Uterus (tissue), 4 donors: ENCODE results near the gene COL8A1. TPM values are rescaled to one million over a fixed set of nuclear protein-coding genes. Genes with fewer than 3 reads are reported as not detected.

Experiments used
- DNase-seq, 2 donors: peaks; one replicate each; pipeline ENCODE4 v3.0.0-alpha.2; 2019 to 2020
- H3K27ac ChIP-seq, 2 donors: fragments of 200-600 bp; sonication (generic); 1 replicate in 1 of 2; 2 replicates in 1 of 2; pipeline ENCODE4 v1.5.1; 2016 to 2018
- H3K27me3 ChIP-seq, 2 donors: fragments of 200-600 bp; sonication (generic); one replicate each; pipeline ENCODE4 v1.5.1; 2018 to 2019; ENCODE audit warnings: control low read depth in 1 of 2
- H3K36me3 ChIP-seq, 2 donors: fragments of 200-600 bp; sonication (generic); one replicate each; pipeline ENCODE4 v1.5.1; 2019; ENCODE audit warnings: control low read depth in 1 of 2
- H3K4me1 ChIP-seq, 2 donors: fragments of 200-600 bp; sonication (generic); one replicate each; pipeline ENCODE4 v1.5.1; 2018 to 2019; ENCODE audit warnings: control low read depth in 1 of 2
- H3K4me3 ChIP-seq, 2 donors: fragments of 200-600 bp; sonication (generic); 1 replicate in 1 of 2; 2 replicates in 1 of 2; pipeline ENCODE4 v1.5.1; 2018 to 2019; ENCODE audit warnings: mild to moderate bottlenecking in 1 of 2
- H3K9me3 ChIP-seq, 2 donors: fragments of 200-600 bp; sonication (generic); one replicate each; pipeline ENCODE4 v1.5.1; 2019; ENCODE audit warnings: control low read depth in 1 of 2
- POLR2A ChIP-seq, 2 donors: fragments of 450-650 bp; IDR thresholded peaks; one replicate each; pipeline ENCODE4 v1.6.1; 2016; ENCODE audit warnings: antibody characterized with exemption in 2 of 2, mild to moderate bottlenecking in 1 of 2, moderate library complexity in 1 of 2
- intact Hi-C: fragments of 100-400 bp; cut with DNase I; formaldehyde crosslinking; loops from one replicate; pipeline ENCODE4 v1.15.1; 2023; ENCODE audit warnings: low total_unique reads
- total RNA-seq, 4 donors: library from RNA; depleted of rRNA in 3 of 4; stranded (reverse); fragments of >200 nt in 3 of 4; gene quantifications; one replicate each; pipeline versions ENCODE4 v1.1.0 to v1.2.4, GENCODE V29; 2014 to 2023
- TF ChIP-seq, protein P1 (sequence below), 4 experiments: fragments of 200-600 bp in 2 of 4; fragments of 450-650 bp in 2 of 4; sonication (generic) in 2 of 4; IDR thresholded peaks; one replicate each; pipeline ENCODE4 v1.5.1; 2016 to 2019; ENCODE audit warnings: antibody characterized with exemption in 4 of 4, mild to moderate bottlenecking in 2 of 4, moderate library complexity in 1 of 4
- donor health status: DM: yes; HTN: yes; CAD: no.

COL8A1 gene
- total RNA-seq, 4 donors from 2014 or later = 2.6 to 30.9 (median 18.0) TPM

DNA sequence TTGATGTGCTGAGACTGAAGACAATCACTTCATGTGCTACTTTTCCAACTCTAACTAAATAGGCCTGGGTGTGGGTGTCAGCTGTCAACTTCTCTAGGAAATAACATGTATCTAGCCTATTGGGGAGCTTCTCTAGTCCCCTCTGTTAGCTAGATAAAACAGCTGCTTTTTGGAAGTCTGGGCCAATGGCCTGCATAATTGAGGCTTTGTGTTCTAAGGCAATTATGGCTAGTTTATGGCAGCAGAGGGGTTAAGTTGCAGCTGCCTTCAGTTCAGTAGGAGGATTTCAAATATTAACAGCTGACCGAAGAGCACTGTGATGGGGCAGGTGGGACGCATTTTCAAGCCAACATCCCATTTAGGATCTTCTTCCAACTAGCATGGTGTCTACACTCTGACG, 6.4 kb downstream of the COL8A1 start:
- Histone ChIP-seq H3K27me3 (no peaks in the 10 kb centered on the region), H3K36me3 (no peaks in the 10 kb centered on the region), H3K27ac (peak overlapping the region in 1 of 2 donors; percentile 62), H3K4me3 (no peak overlapping the region), H3K4me1 (no peaks in the 10 kb centered on the region), H3K9me3 (no peaks in the 10 kb centered on the region)
- intact Hi-C loops = no loop called here
- TF ChIP-seq, protein P1, sequence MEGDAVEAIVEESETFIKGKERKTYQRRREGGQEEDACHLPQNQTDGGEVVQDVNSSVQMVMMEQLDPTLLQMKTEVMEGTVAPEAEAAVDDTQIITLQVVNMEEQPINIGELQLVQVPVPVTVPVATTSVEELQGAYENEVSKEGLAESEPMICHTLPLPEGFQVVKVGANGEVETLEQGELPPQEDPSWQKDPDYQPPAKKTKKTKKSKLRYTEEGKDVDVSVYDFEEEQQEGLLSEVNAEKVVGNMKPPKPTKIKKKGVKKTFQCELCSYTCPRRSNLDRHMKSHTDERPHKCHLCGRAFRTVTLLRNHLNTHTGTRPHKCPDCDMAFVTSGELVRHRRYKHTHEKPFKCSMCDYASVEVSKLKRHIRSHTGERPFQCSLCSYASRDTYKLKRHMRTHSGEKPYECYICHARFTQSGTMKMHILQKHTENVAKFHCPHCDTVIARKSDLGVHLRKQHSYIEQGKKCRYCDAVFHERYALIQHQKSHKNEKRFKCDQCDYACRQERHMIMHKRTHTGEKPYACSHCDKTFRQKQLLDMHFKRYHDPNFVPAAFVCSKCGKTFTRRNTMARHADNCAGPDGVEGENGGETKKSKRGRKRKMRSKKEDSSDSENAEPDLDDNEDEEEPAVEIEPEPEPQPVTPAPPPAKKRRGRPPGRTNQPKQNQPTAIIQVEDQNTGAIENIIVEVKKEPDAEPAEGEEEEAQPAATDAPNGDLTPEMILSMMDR (IDR thresholded peaks at IDR 0.05) = no peak
- TF ChIP-seq POLR2A (IDR thresholded peaks at IDR 0.05) = no peak
- no peak for DNase-seq

DNA sequence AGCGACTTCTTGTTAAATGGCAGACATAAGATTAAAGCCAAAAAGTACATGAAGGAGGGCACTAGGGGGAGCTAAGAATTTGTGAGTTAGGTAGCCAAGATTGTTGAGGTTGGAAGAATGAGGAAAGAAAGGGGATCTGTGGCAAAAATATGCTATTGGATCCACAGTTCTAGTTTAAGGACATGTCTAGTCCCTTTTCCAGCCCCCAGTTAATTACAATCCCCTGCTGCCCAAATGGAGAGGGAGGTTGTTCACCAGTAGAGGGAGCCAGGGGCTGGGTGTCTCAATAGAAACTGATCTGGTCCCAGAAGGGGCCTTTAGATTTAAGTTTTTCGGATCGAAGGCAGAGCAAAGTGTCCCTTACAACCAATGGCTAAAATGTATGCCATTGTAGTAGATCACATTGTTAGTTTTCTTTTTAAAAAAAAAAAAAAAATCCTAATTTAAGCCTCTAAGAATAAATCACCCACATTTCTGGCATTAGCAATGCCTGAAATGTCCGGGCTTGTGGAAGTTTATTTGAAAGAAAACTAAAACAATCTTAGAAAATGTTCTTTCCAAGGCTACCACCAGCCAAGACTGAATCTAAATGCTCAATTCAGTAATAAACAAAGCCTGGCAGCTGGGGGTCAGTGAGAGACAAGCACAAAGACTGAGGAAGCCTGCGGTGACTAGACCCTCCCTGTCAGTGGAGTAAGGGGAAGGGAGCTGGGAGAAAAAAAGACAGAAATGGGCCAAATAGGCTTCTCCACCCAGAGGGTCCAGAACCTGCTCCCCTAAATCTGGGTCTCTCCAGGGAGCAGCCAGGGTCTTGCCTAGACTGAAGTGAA, 7.1 kb downstream of the COL8A1 start:
- H3K9me3 ChIP-seq = no peaks in the 10 kb centered on the region
- no peak for DNase-seq
- TF ChIP-seq, protein P1 (IDR thresholded peaks at IDR 0.05) = peak; percentile 40 to 52 (median 45)
- no peak for TF ChIP-seq POLR2A (IDR thresholded peaks at IDR 0.05)
- peak overlapping the region in 1 of 2 donors; percentile 62 for H3K27ac ChIP-seq
- H3K4me3 ChIP-seq = no peak overlapping the region
- intact Hi-C loops = no loop called here
- H3K4me1 ChIP-seq = no peaks in the 10 kb centered on the region
- no peaks in the 10 kb centered on the region for H3K36me3 ChIP-seq
- H3K27me3 ChIP-seq = no peaks in the 10 kb centered on the region

DNA sequence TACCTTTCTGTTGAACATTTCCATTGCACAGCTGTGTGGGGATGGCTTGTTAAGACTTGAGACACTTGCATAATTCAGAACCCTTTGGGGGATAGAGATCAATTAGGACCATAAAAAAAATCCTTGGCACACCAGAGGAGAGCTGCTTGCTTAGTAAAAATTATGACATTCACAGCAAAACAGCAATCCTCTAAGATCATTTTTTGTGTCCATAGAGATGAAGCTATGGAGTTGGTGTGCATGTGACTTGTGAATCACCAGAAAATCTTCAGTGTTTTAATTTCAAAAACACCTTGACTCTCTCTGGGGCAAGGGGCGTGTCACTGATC, 7.7 kb downstream of the COL8A1 start:
- intact Hi-C loops = no loop called here
- H3K27me3 ChIP-seq = no peaks in the 10 kb centered on the region
- H3K27ac ChIP-seq = peak overlapping the region in 1 of 2 donors; percentile 62
- no peak overlapping the region for H3K4me3 ChIP-seq
- H3K4me1 ChIP-seq = no peaks in the 10 kb centered on the region
- TF ChIP-seq, protein P1 (IDR thresholded peaks at IDR 0.05) = no peak
- no peak for TF ChIP-seq POLR2A (IDR thresholded peaks at IDR 0.05)
- no peaks in the 10 kb centered on the region for H3K9me3 ChIP-seq
- no peaks in the 10 kb centered on the region for H3K36me3 ChIP-seq
- no peak for DNase-seq

DNA sequence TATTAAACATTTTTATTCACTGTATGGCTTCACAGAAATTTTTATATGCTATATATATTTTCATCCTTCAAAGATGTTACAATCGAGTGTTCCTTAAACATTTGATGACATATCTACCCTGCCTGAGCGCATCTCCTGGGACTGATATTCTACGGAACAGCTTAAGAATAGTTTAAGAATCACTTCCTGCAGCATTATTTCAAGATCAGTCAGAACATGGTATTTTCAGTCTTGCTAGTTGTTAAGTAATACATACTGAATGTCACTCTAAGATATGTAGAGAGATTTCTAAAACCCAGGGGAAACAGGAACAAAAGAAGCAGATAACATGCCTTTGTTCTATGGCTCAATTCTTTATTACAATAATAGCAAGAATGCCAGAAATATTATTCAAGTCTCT, 8.7 kb downstream of the COL8A1 start:
- intact Hi-C loops = no loop called here
- Histone ChIP-seq H3K9me3 (no peaks in the 10 kb centered on the region), H3K27me3 (no peaks in the 10 kb centered on the region), H3K4me1 (no peaks in the 10 kb centered on the region), H3K4me3 (no peak overlapping the region), H3K36me3 (no peaks in the 10 kb centered on the region), H3K27ac (no peak overlapping the region)
- no peak for DNase-seq
- TF ChIP-seq POLR2A (IDR thresholded peaks at IDR 0.05) = no peak
- TF ChIP-seq, protein P1 (IDR thresholded peaks at IDR 0.05) = no peak

DNA sequence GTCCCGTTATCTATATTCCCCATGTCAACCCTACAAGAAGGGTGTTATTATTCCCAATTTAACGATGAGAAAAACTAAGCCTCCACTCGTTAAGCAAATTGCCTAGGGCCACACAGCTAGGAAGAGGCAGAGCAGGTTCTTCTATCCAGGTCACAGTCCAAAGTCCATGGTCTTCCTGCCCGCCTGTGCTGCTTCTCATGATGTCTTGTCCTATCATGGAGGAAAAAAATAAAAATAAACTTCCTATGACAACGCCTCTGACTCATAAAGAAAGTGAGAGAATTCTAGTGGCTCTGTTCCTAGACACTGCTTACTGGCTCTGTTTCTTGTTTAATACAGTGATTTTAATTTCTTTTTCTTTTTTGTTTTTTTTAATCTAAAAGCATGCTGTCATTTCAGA, 9.7 kb downstream of the COL8A1 start:
- no peaks in the 10 kb centered on the region for H3K4me1 ChIP-seq
- intact Hi-C loops = no loop called here
- no peak overlapping the region for H3K4me3 ChIP-seq

More for the DNA sequence above, 9.7 kb downstream of the COL8A1 start:
- DNase-seq = no peak
- Histone ChIP-seq H3K9me3 (no peaks in the 10 kb centered on the region), H3K27me3 (no peaks in the 10 kb centered on the region), H3K36me3 (no peaks in the 10 kb centered on the region), H3K27ac (peak overlapping the region; percentile 5 to 27)
- TF ChIP-seq POLR2A (IDR thresholded peaks at IDR 0.05) = no peak
- TF ChIP-seq, protein P1 (IDR thresholded peaks at IDR 0.05) = no peak
